ENCODE measurements around the gene RHOB.
A peak's percentile ranks its signal among the peaks of the same experiment; 100 is the strongest.
"Not testable (repeated sequence)": the region's sequence is repeated elsewhere in the genome, so short reads cannot be mapped to it uniquely, and the experiment has no call there.

RHOB gene

GRCh38 chr2:20446917-20447436 is at the start of gene RHOB:
Gene RHOB (plus strand): TSS chr2:20447074. CDS start chr2:20447466, 392 bp downstream.
- peak; percentile 79 for DNase-seq (ENCODE audit: low read depth)

- no peak for DNase-seq (ENCODE audit: low read depth)
Measured at GRCh38 chr2:20397811-20398447, 48.9 kb upstream of the RHOB start.

GRCh38 chr2:20398956-20399567 is 47.8 kb upstream of the RHOB start:
- DNase-seq (ENCODE audit: low read depth), result no peak

- DNase-seq (ENCODE audit: low read depth), result no peak
Measured at GRCh38 chr2:20400306-20400705, 46.6 kb upstream of the RHOB start.

- no peak for DNase-seq (ENCODE audit: low read depth)
Measured at GRCh38 chr2:20400787-20401488, 45.9 kb upstream of the RHOB start.

GRCh38 chr2:20401489-20401835 is 45.4 kb upstream of the RHOB start:
- DNase-seq (ENCODE audit: low read depth), result no peak

- no peak for DNase-seq (ENCODE audit: low read depth)
Measured at GRCh38 chr2:20403774-20404312, 43.0 kb upstream of the RHOB start.

- no peak for DNase-seq (ENCODE audit: low read depth)
Measured at GRCh38 chr2:20404950-20405349, 41.9 kb upstream of the RHOB start.

GRCh38 chr2:20409039-20409438 is 37.8 kb upstream of the RHOB start:
- no peak for DNase-seq (ENCODE audit: low read depth)

- DNase-seq (ENCODE audit: low read depth), result no peak
Measured at GRCh38 chr2:20410556-20411277, 36.2 kb upstream of the RHOB start.

- DNase-seq (ENCODE audit: low read depth), result peak; percentile 40
Measured at GRCh38 chr2:20411361-20411894, 35.4 kb upstream of the RHOB start.

- DNase-seq (ENCODE audit: low read depth), result no peak
Measured at GRCh38 chr2:20414806-20415205, 32.1 kb upstream of the RHOB start.

- DNase-seq (ENCODE audit: low read depth), result no peak
Measured at GRCh38 chr2:20415511-20415918, 31.4 kb upstream of the RHOB start.

- no peak for DNase-seq (ENCODE audit: low read depth)
Measured at GRCh38 chr2:20416723-20417122, 30.2 kb upstream of the RHOB start.

- DNase-seq (ENCODE audit: low read depth), result not testable (repeated sequence)
Measured at GRCh38 chr2:20417230-20417821, 29.5 kb upstream of the RHOB start.

GRCh38 chr2:20418519-20418918 is 28.4 kb upstream of the RHOB start:
- no peak for DNase-seq (ENCODE audit: low read depth)

GRCh38 chr2:20419007-20419576 is 27.8 kb upstream of the RHOB start:
- no peak for DNase-seq (ENCODE audit: low read depth)

- DNase-seq (ENCODE audit: low read depth), result no peak
Measured at GRCh38 chr2:20419752-20420151, 27.1 kb upstream of the RHOB start.

GRCh38 chr2:20421336-20421987 is 25.4 kb upstream of the RHOB start:
- DNase-seq (ENCODE audit: low read depth), result no peak

GRCh38 chr2:20421988-20422370 is 24.9 kb upstream of the RHOB start:
- DNase-seq (ENCODE audit: low read depth), result no peak

Data from activated gamma-delta T cell treated with anti-CD3 and anti-CD28 coated beads, Interleukin-2, amount 50 U/mL, for 16 hours (primary cell).